Vagina (tissue), 2 donors: ENCODE data around the gene ZC3H4. TPM values are rescaled to one million over a fixed set of nuclear protein-coding genes. Genes with fewer than 3 reads are reported as not detected.
A peak's percentile ranks its signal among the peaks of the same experiment; 100 is the strongest.

Experiments
- DNase-seq, 2 donors: peaks; one replicate each; pipeline ENCODE4 v3.0.0-alpha.2; 2017; ENCODE audit errors: extremely low spot score in 2 of 2
- H3K27ac ChIP-seq: fragments of 200-600 bp; sonication (generic); one replicate; pipeline ENCODE4 v1.5.1; 2019
- H3K27me3 ChIP-seq: fragments of 200-600 bp; sonication (generic); one replicate; pipeline ENCODE4 v1.5.1; 2019
- H3K36me3 ChIP-seq, 2 donors: fragments of 200-600 bp; sonication (generic); one replicate each; pipeline ENCODE4 v1.5.1; 2017 to 2019
- H3K4me1 ChIP-seq: fragments of 200-600 bp; sonication (generic); one replicate; pipeline ENCODE4 v1.5.1; 2019
- H3K4me3 ChIP-seq, 2 donors: fragments of 200-600 bp; sonication (generic); 1 replicate in 1 of 2; 2 replicates in 1 of 2; pipeline ENCODE4 v1.5.1; 2016 to 2019
- H3K9me3 ChIP-seq: fragments of 200-600 bp; sonication (generic); one replicate; pipeline ENCODE4 v1.5.1; 2019
- CTCF ChIP-seq, 3 experiments: fragments of 450-650 bp in 2 of 3; fragments of 200-600 bp in 1 of 3; sonication (generic) in 1 of 3; IDR thresholded peaks; one replicate each; pipeline ENCODE4 v1.5.1; 2017 to 2019; ENCODE audit warnings: antibody characterized with exemption in 3 of 3, mild to moderate bottlenecking in 2 of 3, moderate library complexity in 2 of 3
- POLR2A ChIP-seq, 2 donors: fragments of 450-650 bp; IDR thresholded peaks; one replicate each; pipeline ENCODE4 v1.6.1; 2017; ENCODE audit warnings: antibody characterized with exemption in 2 of 2, mild to moderate bottlenecking in 2 of 2, moderate library complexity in 2 of 2
- POLR2AphosphoS5 ChIP-seq, 2 donors: sonication (generic); formaldehyde crosslinking; IDR thresholded peaks; one replicate each; pipeline ENCODE4 v1.9.0; 2017; ENCODE audit warnings: antibody characterized with exemption in 2 of 2, mild to moderate bottlenecking in 2 of 2, low read depth in 1 of 2; ENCODE audit not compliant: insufficient read depth in 1 of 2
- intact Hi-C: fragments of 100-400 bp; cut with DNase I; formaldehyde crosslinking; loops from one replicate; pipeline ENCODE4 v1.15.1; 2023
- total RNA-seq: library from RNA; depleted of rRNA; stranded (reverse); fragments of >200 nt; gene quantifications from one replicate; pipeline ENCODE4 v1.2.3, GENCODE V29; 2016

Gene ZC3H4
- total RNA-seq, 1 donor from 2014 or later = 21.9 TPM

- Histone ChIP-seq H3K27ac (peak overlapping the region; percentile 98), H3K9me3 (no peaks in the 10 kb centered on the region), H3K27me3 (no peaks in the 10 kb centered on the region), H3K4me3 (peak overlapping the region; percentile 83 to 89), H3K4me1 (peaks cover 44% of the 10 kb centered on the region), H3K36me3 (no peaks in the 10 kb centered on the region)
- DNase-seq = no peak
- intact Hi-C loops = no loop called here
- TF ChIP-seq CTCF (IDR thresholded peaks at IDR 0.05) (no peak), POLR2AphosphoS5 (IDR thresholded peaks at IDR 0.05; ENCODE audit: insufficient read depth in 1 of 2, low read depth in 1 of 2) (no peak), POLR2A (IDR thresholded peaks at IDR 0.05) (no peak)
Observed at GRCh38 chr19:47111006-47111621, 2.5 kb downstream of the ZC3H4 start.

GRCh38 chr19:47110521-47111005 lies 3.0 kb downstream of the ZC3H4 start:
- H3K27ac ChIP-seq = peak overlapping the region; percentile 98
- H3K36me3 ChIP-seq = no peaks in the 10 kb centered on the region
- TF ChIP-seq POLR2A (IDR thresholded peaks at IDR 0.05) (no peak), CTCF (IDR thresholded peaks at IDR 0.05) (no peak), POLR2AphosphoS5 (IDR thresholded peaks at IDR 0.05; ENCODE audit: insufficient read depth in 1 of 2, low read depth in 1 of 2) (no peak)
- H3K27me3 ChIP-seq = no peaks in the 10 kb centered on the region
- no peaks in the 10 kb centered on the region for H3K9me3 ChIP-seq
- H3K4me3 ChIP-seq = peak overlapping the region; percentile 83 to 89
- peaks cover 47% of the 10 kb centered on the region for H3K4me1 ChIP-seq
- no peak for DNase-seq
- intact Hi-C loops = no loop called here

GRCh38 chr19:47109541-47110375 lies 3.8 kb downstream of the ZC3H4 start:
- H3K36me3 ChIP-seq = no peaks in the 10 kb centered on the region
- no peaks in the 10 kb centered on the region for H3K9me3 ChIP-seq
- no peak for DNase-seq
- peak overlapping the region; percentile 98 for H3K27ac ChIP-seq
- H3K4me1 ChIP-seq = peaks cover 52% of the 10 kb centered on the region
- peak overlapping the region; percentile 83 to 89 for H3K4me3 ChIP-seq
- intact Hi-C loops = no loop called here
- no peak for TF ChIP-seq POLR2A (IDR thresholded peaks at IDR 0.05)
- no peak for TF ChIP-seq CTCF (IDR thresholded peaks at IDR 0.05)
- peak in 1 of 2 donors; percentile 40 for TF ChIP-seq POLR2AphosphoS5 (IDR thresholded peaks at IDR 0.05; ENCODE audit: insufficient read depth in 1 of 2, low read depth in 1 of 2)
- H3K27me3 ChIP-seq = no peaks in the 10 kb centered on the region

- H3K27me3 ChIP-seq = no peaks in the 10 kb centered on the region
Observed at GRCh38 chr19:47109177-47109540, 4.4 kb downstream of the ZC3H4 start.

More at GRCh38 chr19:47109177-47109540, 4.4 kb downstream of the ZC3H4 start:
- Histone ChIP-seq H3K27ac (peak overlapping the region; percentile 98), H3K9me3 (no peaks in the 10 kb centered on the region), H3K4me1 (peaks cover 51% of the 10 kb centered on the region), H3K36me3 (no peaks in the 10 kb centered on the region), H3K4me3 (peak overlapping the region in 1 of 2 donors; percentile 89)
- intact Hi-C loops = no loop called here
- DNase-seq = no peak
- no peak for TF ChIP-seq CTCF (IDR thresholded peaks at IDR 0.05)
- TF ChIP-seq POLR2A (IDR thresholded peaks at IDR 0.05) = no peak
- TF ChIP-seq POLR2AphosphoS5 (IDR thresholded peaks at IDR 0.05; ENCODE audit: insufficient read depth in 1 of 2, low read depth in 1 of 2) = no peak
